T follicular helper cell (primary cell): ENCODE results near the gene TLNRD1.
A peak's percentile ranks its signal among the peaks of the same experiment; 100 is the strongest.
"Not testable (repeated sequence)": the region's sequence is repeated elsewhere in the genome, so short reads cannot be mapped to it uniquely, and the experiment has no call there.

ENCODE experiments used
- DNase-seq: peaks from one replicate; pipeline ENCODE4 v3.0.0-alpha.2; 2020; ENCODE audit warnings: low read depth
- total RNA-seq, 2 experiments: gene quantifications; one replicate each; lab custom pipeline; 2026; lab: John Stamatoyannopoulos, UW

Gene TLNRD1
- 32.7 to 42.5 reads per million in 2 experiments for total RNA-seq

GRCh38 chr15:81000624-81001151, at the start of gene TLNRD1:
Gene TLNRD1 (plus strand): TSS chr15:81000923. CDS start chr15:81002272, 1,349 bp downstream.
- peak; percentile 68 for DNase-seq

GRCh38 chr15:80951941-80952340, 48.8 kb upstream of the TLNRD1 start:
- no peak for DNase-seq

DNA sequence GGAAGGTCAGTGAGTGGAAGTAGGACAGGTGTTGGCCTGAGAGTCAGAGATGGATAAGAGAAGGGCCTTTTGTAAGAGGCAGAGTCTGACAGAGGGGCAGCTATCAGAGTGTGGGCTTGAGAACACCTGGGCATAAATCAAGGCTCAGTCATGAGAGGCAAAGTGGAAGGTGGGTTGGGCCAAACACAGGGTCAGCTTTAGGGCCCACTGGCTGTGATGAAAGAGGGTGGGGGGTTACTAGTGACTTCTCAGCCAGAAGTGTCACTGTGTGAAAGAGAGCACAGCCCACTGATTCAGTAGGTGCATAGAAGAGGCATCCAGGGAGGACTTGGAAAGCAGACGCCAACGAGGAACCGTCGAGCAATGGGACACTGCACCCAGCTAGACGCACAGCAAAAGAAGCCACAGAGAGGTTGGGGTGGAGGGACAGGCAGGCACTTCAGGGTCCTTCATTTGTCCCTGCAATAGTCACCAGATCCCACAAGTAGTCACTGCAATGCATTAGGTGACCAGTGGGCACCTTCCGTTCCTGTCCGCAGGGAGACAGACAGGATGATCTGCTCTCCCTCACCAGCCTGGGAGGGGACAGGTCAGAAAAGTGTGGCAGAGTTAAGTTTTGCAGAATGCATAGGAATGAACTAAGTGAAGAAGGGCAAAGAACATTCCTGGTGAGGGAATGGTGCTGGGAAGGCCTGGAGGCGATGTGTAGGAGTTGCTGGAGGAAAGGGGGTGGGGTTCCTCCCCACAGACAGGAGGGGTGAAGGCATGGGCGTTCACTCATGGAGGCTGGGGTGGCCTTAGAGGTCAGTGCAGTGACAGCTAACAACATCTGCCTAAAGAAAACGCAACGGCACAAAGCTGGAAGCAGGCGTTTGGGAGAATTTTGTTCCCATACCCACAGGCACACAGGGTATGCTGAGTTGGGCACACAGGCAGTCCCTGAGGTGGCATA, 47.4 kb upstream of the TLNRD1 start:
- no peak for DNase-seq

DNA sequence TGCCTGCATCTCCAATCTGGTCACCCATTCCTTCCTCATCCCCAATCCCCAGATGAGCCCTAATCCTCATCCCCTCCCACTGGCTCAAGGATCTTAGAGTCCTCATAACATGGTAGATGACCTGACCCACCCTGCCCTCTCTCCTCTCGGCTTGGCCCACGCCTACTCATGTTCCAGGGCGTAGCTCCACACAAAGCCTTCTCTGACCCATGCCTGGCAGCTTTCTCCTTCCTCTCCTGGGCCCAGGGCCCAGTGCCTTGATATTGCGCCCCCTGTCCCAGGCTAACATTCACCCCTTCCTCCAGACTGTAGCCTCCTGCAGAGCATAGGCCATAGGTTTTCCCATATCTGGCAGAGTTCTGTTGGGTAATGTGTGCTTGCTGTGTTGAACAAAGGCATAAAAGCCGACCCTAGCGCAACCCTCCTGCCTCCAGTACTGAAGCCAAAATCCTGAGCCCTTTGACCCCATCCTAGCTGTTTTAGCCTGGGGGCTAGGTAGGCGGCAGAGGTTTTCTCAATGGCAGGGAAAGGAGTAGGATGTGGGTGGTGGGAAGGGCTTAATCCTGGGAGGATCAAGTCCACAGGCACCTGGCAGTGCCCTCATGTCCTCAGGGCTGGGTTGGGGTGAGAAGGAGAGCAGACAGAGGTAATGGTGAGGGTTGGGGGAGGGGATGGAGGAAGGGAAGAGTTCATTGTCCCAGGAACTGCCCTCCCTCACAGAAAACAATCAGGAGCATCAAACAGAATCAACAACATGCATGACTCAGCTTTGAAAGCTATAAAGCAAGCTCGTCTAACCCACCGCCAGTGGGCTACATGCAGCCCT, 46.6 kb upstream of the TLNRD1 start:
- DNase-seq, result no peak

DNA sequence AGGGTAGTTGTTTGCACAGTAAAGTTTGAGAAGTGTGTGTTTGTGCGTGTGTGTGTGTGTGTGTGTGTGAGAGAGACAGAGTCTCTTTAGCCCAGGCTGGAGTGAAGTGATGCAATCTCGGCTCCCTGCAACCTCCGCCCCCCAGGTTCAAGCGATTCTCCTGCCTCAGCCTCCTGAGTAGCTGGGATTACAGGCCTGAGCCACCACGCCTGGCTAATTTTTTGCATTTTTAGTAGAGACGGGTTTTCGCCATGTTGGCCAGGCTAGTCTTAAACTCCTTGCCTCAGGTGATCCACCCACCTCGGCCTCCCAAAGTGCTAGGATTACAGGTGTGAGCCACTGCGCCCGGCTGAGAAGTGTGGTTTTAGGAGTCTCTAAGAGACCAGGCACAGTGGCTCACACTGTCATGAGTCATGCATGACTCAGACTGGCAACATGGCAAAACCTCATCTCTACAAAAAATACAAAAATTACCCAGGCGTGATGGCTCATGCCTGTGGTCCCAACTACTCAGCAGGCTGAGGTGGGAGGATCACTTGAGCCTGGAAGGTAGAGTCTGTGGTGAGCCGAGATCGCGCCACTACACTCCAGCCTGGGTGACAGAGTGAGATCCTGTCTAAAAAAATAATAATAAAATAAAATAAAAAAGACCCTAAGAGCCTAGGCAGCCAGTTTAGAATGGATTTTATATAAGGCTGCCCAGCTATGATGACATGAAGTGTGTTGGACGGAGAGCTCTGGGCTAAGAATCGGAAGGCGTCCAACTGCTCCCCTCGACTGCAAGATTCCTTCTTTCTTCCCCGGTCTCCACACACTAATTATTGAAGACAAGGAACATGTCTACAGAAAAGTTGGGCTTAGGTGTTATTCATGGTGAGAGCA, 44.9 kb upstream of the TLNRD1 start:
- DNase-seq, result not testable (repeated sequence)

DNA sequence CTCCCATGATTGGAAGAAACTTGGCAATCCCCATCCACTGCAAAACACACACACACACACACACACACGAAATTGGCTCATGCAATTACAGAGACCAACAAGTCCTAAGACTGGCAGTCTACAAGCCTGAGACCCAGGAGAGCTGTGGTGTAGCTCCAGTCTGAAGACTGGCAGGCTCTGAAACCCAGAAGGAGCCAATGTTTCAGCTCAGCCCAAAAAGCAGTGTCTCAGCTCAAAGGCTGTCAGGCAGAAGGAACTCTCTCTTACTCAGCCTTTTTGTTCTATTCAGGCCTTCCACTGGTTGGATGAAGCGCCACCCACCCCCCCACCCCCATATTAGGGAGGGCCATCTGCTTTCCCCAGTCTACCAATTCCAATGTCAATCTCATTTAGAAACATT, 43.2 kb upstream of the TLNRD1 start:
- no peak for DNase-seq

- DNase-seq, result no peak
These were observed 42.7 kb upstream of the TLNRD1 start for GRCh38 chr15:80957976-80958375.

DNA sequence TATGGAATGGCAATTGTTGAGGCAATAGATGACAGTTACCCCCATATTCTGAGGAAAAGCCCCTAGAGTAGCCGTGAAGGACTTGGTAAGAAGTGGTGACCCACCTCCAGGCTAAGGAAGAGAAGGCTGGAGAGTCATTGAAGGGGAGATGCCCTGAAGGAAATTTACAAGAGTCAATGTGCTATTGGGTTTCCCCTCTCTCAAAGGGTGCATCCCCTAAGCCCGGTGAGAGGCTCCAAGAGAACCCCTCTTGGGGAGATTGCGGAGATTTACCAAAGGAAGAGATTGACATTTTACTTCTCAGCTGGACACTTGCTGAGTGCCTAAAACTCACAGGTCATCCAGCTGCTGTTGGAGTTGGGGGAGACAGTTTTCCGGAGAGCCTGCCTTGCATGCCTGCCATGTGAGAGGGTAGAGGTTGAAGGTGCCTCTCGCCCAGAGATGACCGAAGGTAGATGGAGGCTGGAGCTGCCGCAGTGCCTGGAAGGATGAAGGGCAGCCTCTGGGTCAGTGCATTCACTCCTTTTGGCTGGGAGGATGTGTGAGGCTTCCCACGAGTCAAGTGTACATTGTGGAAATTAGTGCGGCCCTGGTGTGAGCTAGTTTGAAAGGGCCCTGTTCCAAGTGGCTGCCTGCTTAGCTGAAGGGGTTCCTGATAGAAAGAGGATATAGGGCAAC, 41.8 kb upstream of the TLNRD1 start:
- no peak for DNase-seq

- not testable (repeated sequence) for DNase-seq
These were observed 35.3 kb upstream of the TLNRD1 start for GRCh38 chr15:80965454-80965853.

GRCh38 chr15:80966431-80967197, 34.1 kb upstream of the TLNRD1 start:
- DNase-seq, result no peak

DNA sequence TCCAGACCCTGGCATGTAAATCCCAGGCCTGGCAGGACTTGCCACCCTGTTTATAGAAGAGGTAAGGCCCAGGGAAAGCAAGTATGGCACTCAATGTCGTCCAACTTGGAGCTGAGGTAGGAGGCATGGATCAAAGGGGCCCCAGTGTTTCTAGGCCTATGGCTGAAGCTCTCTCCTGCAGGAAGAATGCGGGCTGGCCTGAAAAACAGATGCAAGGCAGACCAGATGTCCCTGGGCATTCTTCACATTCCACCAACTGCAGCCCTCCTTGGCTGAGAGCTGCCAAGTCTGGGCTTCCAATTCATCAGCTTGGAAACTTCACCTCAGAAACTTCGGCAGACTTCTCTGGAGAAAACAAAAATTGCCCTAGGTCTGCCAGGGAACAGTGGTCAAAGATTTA, 33.3 kb upstream of the TLNRD1 start:
- DNase-seq, result no peak

GRCh38 chr15:80967991-80968510, 32.7 kb upstream of the TLNRD1 start:
- DNase-seq, result no peak

- DNase-seq, result no peak
These were observed 31.4 kb upstream of the TLNRD1 start for GRCh38 chr15:80969316-80969715.

GRCh38 chr15:80970018-80970657, 30.6 kb upstream of the TLNRD1 start:
- peak; percentile 35 for DNase-seq

- DNase-seq, result no peak
These were observed 30.1 kb upstream of the TLNRD1 start for GRCh38 chr15:80970658-80971057.

- no peak for DNase-seq
These were observed 29.6 kb upstream of the TLNRD1 start for GRCh38 chr15:80971143-80971542.

DNA sequence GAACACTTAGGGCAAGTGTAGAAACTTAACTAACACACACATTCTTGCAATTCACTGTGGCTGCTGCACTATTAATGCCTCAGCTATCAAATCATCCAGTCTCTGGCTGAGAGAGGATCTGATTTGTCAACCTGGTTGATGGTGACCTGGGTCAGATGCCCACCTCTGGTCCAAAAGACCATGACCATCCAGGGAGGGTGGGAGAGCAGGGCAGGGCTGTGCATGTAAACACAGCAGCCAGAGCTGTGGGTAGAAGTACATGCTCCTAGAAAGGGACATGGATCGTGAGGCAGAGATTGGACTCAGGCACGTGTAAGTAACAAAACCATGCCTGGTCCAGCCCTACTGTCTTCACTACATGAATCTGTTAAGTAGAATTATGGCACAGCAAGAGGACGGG, 28.4 kb upstream of the TLNRD1 start:
- no peak for DNase-seq

DNA sequence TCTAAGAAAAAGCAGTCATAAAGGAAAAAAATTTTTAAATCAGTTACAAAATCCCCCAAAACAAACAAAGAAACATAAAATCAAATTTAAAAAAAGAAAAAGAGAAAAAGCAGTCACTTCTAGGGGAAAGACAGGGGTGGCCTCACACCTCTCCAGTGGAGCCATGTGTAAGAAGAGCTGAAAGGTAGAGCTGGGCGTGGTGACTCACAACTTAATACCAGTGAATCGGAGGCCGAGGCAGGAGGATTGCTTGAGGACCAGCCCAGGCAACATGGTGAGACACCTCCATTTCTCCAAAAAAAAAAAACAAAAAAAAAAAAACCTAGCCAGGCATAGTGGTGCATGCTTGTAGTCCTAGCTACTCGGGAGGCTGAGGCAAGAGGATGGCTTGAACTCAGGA, 25.8 kb upstream of the TLNRD1 start:
- no peak for DNase-seq

GRCh38 chr15:80976851-80977250, 23.9 kb upstream of the TLNRD1 start:
- DNase-seq, result no peak
